HG02840 (cell line): ENCODE data around the gene SMC6.

Source experiments
- ATAC-seq: cut with Tn5 transposase; IDR thresholded peaks from one replicate; pipeline ENCODE4 v1.9.1; 2021; ENCODE audit warnings: mild to moderate bottlenecking, moderate library complexity, moderate number of reproducible peaks; ENCODE audit not compliant: unreplicated experiment, low FRiP score

Gene SMC6

GRCh38 chr2:17763641-17764333, 10.2 kb upstream of the SMC6 start:
- ATAC-seq = no peak

GRCh38 chr2:17762451-17762850, 8.8 kb upstream of the SMC6 start:
- ATAC-seq = no peak

- no peak for ATAC-seq
These were observed 6.2 kb upstream of the SMC6 start for GRCh38 chr2:17759805-17760204.

DNA sequence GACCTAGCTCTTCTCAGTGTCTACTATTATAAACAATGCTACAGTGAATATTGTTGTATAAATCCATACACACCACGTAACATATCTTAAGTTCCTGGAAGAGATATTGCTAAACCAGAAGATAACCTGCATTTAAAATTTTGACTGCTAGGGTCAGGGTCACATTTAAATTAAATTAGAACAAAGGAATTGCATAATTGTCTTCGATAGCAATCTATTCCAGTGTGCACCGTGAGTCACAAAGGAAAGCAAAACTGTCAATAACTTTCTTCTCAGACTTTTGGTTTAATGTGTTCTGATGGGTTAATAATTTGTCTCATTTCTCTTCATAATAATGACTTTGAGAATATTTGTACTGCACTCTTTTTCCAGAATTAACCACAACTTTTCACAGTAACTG, 4.5 kb upstream of the SMC6 start:
- no peak for ATAC-seq

DNA sequence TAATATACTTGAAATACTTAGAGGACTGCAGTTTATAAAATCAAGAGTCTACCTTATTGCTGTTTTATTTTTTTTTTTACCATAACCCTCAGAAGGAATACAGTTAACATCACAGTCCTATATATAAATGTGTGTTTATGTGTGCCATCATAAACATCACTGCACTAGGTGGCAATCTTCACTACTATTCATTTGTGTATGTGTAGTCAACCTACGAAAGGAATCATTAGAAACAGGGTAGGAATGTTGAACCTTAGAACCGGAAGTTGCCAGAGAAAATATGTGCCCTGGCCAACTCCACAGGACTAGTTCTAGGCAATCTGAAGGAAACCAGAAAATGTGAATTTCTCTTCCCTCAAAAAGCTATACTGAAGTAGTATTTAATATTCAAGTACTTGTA, 3.7 kb upstream of the SMC6 start:
- ATAC-seq = no peak

DNA sequence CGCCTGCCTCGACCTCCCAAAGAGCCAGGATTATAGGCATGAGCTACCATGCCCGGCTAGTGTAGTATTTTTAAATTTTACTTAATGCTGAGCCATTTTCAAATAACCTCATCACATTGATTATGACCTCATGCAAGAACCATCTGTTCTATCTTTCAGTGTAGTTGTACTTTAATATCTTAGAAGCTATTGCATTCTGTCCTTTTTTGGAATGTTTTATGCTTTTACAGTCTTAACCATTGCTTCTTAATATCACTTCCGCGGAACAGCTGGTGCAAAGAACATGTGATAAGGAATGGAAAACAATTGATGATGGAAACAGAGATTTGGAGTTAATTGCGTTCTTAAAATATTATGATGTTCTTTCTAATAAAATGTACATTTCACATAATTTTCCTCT, 3.1 kb upstream of the SMC6 start:
- ATAC-seq = no peak

DNA sequence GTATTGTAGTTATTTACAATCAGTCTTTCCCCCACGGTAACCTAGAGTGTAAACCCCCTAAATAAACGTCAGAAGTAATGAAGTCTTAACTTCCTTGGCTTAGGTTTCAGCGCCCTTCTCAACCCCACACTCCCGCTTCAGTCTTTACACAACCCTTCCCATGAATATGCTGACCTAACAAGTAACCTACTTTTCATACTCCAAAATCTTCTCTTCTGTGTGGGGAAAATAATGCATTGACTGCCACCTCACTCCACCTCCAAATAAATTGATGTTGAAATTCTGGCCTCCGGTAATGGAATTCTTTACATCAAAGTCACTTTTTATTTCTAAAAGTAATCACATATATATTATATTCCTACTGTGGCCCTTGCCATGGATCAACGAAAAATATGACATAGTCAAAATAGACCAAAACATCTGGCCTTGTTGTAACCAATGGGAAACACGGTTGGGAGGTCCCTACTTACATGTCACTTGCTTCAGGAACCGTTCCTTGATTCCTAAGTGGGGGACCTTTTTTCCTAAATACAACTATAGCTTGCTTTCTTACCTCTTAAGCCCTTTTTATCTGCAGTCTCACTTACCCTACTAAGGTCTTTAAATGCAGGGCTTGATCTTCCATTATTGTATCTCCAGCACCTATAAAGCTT, 1.3 kb upstream of the SMC6 start:
- ATAC-seq = no peak

GRCh38 chr2:17752892-17753802, 463 bp downstream of the SMC6 start:
- ATAC-seq = peak; percentile 39

- ATAC-seq = no peak
These were observed 1.4 kb downstream of the SMC6 start for GRCh38 chr2:17752246-17752645.

DNA sequence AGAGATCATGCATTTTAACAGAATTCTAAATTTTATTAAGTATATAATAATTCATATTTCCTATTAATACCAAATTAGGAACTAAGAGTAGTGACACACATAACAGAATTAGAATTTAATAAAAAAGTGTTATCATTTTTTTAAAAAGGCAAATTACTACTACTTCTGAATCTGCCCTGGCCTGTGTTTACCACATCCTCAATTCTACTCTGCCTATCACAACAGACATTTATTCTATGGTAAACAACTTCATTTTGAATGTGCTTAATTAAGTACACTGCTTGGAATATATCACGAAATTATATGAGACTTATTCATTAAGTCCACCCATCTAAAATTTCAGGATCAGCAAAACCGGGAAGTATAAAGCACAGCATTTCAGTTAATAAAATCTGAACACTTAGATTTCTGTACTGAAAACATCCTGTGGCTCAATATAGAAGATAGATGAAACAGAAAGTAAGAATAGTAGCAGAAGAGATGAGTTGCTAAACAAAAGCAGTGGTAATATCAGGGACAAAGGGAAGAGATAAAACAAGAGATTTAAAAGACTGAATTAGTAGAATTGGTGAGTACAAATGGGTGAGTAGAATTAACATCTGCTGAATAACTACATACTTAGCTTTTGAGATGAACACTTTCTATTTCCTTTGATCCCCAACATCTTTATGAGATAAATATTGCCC, 3.7 kb downstream of the SMC6 start:
- ATAC-seq = no peak

- no peak for ATAC-seq
These were observed 4.9 kb downstream of the SMC6 start for GRCh38 chr2:17748745-17749144.

GRCh38 chr2:17747684-17748452, 5.7 kb downstream of the SMC6 start:
- no peak for ATAC-seq

GRCh38 chr2:17740203-17740602, 13.4 kb downstream of the SMC6 start:
- no peak for ATAC-seq

DNA sequence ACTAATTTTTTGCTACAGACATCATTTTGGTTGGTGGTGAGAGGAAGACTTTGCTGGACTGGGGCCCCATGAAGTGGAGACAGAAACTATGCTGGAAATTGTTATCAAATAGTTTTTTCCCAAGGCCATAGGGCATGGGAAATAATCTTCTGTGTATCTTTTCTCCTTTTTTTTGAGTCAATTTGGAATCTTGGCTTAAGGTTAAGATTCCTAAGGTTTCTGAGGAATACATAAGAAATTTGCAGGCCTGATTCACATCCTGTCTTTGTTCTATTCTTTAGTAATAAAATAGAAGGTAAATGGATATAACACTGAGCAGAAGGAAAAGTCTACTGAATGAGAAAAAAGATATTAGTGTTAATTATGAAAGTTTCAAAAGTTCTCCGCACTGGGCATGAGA, 16.6 kb downstream of the SMC6 start:
- no peak for ATAC-seq

GRCh38 chr2:17735864-17736263, 17.7 kb downstream of the SMC6 start:
- no peak for ATAC-seq

DNA sequence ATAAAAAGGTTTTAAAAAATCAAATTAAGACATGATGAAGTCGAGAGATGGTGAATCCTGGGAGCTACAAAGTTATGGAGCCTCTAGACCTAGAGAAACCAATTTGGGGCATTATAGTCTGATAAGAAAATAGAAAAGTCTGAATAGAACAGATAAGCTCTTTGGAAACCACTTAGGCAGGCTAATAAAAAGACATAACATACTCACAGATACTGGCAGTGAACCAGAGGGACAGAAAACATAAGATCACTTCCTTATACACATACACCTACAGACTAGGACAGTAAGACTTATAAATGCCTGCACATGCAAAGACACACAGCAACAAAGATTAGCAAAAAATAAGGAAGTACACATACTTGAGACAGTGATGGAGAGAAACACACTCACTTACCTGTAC, 20.0 kb downstream of the SMC6 start:
- no peak for ATAC-seq

DNA sequence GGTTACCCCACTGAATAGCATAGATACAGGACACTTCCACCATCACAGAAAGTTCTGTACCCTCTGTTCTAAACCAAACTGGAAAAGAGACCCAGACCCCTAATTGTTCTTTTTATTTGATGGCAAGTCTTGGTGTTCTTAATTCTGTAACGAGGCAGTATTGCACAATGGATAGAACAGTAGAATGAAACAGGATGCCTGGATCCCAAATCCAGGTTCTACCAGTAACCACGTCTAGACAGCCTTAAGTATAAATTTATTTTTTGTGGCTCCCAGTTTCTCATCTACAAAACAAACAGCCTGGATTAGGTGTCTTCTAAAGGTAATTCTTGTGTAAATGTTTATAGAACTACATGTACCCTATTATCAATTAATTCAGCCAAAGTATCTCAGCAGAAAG, 23.7 kb downstream of the SMC6 start:
- no peak for ATAC-seq

GRCh38 chr2:17728210-17728609, 25.4 kb downstream of the SMC6 start:
- ATAC-seq = no peak

- no peak for ATAC-seq
These were observed 33.8 kb downstream of the SMC6 start for GRCh38 chr2:17719562-17720371.
